Superior temporal gyrus (tissue), 1 donor: ENCODE data around the gene SEM1.
"Not testable (repeated sequence)": the region's sequence is repeated elsewhere in the genome, so short reads cannot be mapped to it uniquely, and the experiment has no call there.

Experiments
- DNase-seq: peaks from one replicate; pipeline ENCODE4 v3.0.0-alpha.2; 2016; ENCODE audit errors: extremely low spot score

Gene SEM1

GRCh38 chr7:96701258-96701657, 8.4 kb downstream of the SEM1 start:
- DNase-seq, result no peak

- DNase-seq, result no peak
These were observed 9.1 kb downstream of the SEM1 start for GRCh38 chr7:96700516-96700915.

- no peak for DNase-seq
These were observed 10.3 kb downstream of the SEM1 start for GRCh38 chr7:96699219-96699871.

GRCh38 chr7:96698449-96698848, 11.2 kb downstream of the SEM1 start:
- not testable (repeated sequence) for DNase-seq

GRCh38 chr7:96697822-96698221, 11.8 kb downstream of the SEM1 start:
- no peak for DNase-seq

GRCh38 chr7:96695581-96695980, 14.1 kb downstream of the SEM1 start:
- no peak for DNase-seq

- DNase-seq, result no peak
These were observed 15.6 kb downstream of the SEM1 start for GRCh38 chr7:96694082-96694481.

- no peak for DNase-seq
These were observed 17.9 kb downstream of the SEM1 start for GRCh38 chr7:96691702-96692101.

GRCh38 chr7:96689414-96689813, 20.2 kb downstream of the SEM1 start:
- DNase-seq, result no peak

GRCh38 chr7:96686305-96686704, 23.3 kb downstream of the SEM1 start:
- DNase-seq, result no peak

- no peak for DNase-seq
These were observed 23.9 kb downstream of the SEM1 start for GRCh38 chr7:96685755-96686154.

- DNase-seq, result no peak
These were observed 24.3 kb downstream of the SEM1 start for GRCh38 chr7:96685353-96685752.

GRCh38 chr7:96679886-96680285, 29.8 kb downstream of the SEM1 start:
- DNase-seq, result no peak

- no peak for DNase-seq
These were observed 32.7 kb downstream of the SEM1 start for GRCh38 chr7:96676919-96677318.

- DNase-seq, result no peak
These were observed 34.1 kb downstream of the SEM1 start for GRCh38 chr7:96675548-96675947.

GRCh38 chr7:96674565-96674964, 35.1 kb downstream of the SEM1 start:
- DNase-seq, result no peak

- DNase-seq, result no peak
These were observed 37.8 kb downstream of the SEM1 start for GRCh38 chr7:96671854-96672253.

- DNase-seq, result no peak
These were observed 39.0 kb downstream of the SEM1 start for GRCh38 chr7:96670338-96671289.

GRCh38 chr7:96669812-96670211, 39.8 kb downstream of the SEM1 start:
- DNase-seq, result no peak

GRCh38 chr7:96667026-96667425, 42.6 kb downstream of the SEM1 start:
- DNase-seq, result no peak

- DNase-seq, result no peak
These were observed 44.0 kb downstream of the SEM1 start for GRCh38 chr7:96665689-96666088.

- DNase-seq, result no peak
These were observed 44.9 kb downstream of the SEM1 start for GRCh38 chr7:96664793-96665192.

- DNase-seq, result no peak
These were observed 45.7 kb downstream of the SEM1 start for GRCh38 chr7:96663871-96664445.
